Suppressor macrophage (primary cell): ENCODE measurements around the gene KCNIP3.
"Not testable (repeated sequence)": the region's sequence is repeated elsewhere in the genome, so short reads cannot be mapped to it uniquely, and the experiment has no call there.

ENCODE experiments used
- DNase-seq, 4 experiments: peaks; one replicate each; pipeline ENCODE4 v3.0.0-alpha.2; 2020 to 2022

The KCNIP3 gene

DNA sequence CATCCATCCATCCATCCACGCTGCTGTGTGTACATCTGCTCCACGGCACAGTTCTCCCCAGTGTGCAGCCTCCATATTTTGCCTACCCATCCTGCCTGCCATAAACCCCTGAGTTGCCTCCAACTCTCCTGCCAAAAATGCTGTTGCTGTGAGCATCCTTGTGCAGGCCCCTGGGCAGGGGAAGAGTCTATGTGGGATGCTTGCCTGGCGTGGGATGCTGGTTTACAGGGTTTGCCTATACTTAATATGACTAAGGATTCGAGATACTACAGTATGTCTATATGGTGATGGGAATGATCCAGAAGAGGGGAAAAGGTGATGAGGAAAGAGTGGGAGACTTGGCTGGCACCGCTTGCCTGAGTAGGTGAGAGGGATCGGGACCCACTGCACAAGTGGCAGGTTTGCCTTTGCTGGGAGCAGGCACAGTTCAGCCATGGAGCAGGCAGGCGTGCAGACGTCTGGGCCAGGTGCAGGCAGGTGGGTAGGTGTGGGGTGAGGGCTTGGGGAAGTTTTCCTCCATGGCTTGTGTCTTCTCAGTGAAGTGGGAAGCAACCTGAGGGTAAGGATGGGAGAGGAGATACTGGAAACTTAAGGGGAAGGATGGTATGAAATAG, 75.2 kb downstream of the KCNIP3 start:
- no peak for DNase-seq

DNA sequence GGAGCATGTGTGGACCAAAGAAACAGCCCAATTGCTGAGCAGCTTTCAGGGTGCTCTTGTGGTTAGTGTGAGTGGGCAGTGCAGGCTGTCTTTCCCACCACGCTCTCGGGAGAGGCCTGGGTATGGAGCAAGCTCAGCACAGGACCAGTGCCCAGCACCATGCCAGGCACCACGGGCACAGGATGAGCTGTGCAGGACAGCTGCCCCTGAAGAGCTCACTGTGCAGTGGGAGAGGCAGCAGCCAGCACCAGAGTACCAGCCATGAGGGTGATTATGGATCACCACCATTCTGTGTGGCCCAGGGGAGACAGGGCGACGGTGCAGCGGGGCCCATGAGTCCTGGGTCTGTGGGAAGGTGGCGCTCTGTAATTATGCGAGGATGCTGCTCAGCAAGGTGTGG, 75.7 kb downstream of the KCNIP3 start:
- DNase-seq = no peak

DNA sequence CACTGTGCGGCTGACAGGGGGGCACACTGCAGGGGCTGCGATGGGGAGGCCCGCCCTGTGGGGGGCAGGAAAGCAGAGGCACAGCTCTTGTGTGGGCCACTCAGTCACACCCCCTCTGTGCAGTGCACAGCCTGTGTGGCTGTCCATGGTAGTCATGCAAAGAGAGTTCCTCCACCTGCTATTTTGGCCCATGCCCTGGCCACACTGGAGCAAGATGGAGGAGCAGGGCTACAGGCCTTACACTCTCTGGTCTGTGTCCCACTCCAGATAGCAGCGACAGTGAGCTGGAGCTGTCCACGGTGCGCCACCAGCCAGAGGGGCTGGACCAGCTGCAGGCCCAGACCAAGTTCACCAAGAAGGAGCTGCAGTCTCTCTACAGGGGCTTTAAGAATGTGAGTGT, 76.9 kb downstream of the KCNIP3 start:
- no peak for DNase-seq

DNA sequence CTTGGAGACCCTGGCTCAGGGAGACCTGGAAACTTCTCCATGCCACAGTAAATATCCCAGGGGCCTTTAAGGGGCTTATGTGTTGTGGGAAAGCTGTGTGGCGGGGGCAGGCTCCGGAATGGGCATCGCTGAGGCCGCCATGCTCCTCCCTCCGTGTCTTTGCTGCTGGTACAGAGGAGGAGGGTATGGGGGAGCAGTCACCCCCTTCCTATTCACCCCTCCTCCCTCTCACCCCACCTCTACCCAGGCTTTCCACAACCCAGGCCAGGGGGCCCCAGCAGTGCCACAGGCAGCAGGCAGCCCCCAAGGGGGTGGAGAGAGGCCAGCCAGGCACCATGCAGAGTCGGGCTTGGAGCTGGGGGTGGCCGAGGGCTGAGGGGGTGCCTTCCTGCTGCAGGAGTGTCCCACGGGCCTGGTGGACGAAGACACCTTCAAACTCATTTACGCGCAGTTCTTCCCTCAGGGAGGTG, 77.3 kb downstream of the KCNIP3 start:
- DNase-seq = no peak

DNA sequence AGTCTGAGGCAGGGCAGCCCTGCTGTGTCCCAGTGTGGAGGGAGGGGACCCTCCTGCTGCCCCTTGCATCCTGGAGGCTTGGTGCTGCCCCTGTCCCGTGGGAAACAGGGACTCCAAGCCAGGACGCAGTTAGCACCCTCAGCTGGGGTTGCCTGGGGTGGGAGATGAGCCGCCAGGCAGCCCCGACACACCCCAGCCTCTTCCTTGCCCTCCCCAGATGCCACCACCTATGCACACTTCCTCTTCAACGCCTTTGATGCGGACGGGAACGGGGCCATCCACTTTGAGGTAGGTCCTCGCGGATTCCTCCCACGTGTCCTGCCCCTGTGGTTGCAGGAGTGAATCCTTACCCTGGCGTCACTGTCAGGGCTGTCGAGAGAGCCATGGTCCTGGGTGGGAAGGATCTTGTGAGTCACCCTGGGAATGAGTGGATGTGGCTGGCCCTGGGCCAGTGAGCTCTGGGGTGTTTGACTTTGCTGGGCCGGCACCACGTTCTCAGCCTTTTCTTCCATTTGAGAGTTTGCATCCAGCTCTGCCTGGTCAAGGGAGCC, 77.8 kb downstream of the KCNIP3 start:
- no peak for DNase-seq

DNA sequence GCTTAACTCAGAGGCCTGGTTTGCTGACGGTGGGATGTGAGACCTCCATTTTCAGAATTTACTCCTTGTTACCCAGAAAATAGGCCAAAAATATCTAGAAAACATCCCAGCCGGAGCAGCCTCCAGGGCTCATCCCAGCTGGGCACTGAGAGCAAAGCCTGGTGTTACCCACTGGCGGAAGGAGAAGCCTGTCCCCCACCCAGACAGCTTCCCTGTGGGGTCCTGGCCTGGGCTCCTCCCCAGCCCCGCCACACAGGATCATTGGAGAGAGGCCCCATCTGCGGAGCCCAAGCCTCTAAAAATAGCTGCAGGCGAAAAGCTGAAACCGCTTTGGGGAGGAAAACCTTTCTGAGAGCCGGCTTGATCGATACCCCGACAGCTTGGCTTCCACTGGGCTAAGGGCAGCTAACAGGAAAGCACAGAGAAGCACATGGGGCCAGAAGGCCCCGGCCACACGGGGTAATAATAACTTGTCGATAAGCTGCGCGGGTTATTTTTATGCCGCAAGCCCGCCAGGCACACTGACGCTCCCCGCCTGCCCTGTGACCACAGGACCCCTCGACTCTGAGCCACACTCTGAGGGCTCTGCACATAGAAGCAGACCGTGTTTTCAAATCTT, 78.5 kb downstream of the KCNIP3 start:
- DNase-seq = no peak

DNA sequence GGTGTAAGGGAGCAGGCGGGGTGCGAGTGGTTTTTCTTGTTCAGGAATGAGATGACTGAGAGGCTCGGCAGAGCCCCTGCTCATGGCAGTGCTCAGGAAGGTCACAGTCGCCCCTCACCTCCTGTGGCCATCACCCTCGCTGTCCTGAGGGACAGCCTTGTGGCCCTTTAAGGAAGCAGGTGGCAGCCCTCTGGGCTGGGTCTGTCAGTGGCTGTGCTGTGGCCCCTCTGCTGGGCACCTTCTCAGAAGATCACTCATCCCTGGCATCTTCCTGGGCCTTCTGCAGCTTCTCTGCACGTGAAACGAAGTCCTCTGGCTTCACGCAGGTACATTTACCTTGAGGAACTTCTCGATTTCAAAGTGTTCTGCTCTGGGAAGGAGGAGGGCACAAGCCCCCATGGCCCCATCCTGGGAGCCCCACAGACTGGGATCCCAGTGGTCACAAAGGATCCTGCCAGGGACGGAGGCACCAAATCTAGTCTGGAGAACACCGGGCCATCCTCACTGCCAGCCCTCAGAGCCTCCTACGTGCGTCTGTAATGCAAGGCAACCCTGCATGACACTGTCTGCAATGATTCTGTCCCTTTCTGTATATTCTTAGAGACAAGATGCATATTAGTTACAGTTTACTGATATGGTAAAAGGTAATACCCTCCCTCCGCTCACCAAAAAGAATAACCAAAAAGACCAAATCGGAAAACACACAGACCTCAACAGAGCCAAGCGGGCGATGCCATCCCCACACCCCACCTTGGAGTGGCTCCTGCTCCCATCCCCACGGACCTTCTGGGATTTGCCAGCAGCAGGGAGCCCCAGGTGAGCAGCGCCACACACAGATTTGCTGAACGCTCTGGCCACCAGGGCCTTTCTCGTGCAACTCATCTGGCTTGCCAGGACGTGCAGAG, 79.4 kb downstream of the KCNIP3 start:
- DNase-seq = no peak

DNA sequence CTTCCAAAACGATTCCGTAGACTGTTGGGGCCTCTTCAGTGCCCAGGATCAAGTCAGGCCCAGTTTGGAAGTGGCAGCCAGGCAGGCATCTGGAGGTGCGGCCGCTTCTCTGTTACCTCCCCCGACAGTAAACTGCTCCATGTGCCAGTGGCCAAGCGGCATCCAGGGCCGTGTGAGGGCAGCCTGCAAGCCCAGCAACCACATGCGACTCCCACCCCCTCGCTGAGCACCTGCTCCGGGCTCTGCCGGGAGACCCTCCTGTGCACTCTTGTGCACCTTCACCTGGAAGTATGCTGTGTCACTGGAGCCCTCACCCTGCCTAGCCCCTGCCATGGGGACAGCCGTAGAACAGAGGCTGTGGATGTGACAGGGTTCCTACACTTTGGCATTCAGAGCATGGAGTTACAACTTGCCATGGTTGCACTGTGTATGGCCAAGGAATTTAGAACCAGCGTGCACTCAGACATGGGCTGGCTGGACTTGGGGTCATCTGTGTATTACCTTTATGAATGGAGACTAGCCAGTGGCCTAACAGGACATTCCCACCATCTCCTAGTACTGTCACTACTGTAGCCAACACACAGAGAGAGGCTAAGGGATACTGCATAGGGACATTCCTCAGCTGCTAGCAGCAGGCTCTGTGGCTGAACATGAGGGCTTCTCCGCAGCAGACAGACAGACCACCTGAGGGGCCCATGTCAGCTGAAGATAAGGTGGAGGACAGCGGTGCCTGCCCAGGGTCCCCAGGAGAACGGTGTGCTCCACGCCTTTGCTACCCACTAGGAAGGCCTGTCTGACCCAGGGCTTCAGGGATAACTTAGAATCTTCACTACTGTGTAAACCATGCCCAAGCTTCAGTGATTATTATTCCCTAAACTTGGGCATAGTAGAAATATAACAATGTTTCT, 80.3 kb downstream of the KCNIP3 start:
- DNase-seq = no peak

DNA sequence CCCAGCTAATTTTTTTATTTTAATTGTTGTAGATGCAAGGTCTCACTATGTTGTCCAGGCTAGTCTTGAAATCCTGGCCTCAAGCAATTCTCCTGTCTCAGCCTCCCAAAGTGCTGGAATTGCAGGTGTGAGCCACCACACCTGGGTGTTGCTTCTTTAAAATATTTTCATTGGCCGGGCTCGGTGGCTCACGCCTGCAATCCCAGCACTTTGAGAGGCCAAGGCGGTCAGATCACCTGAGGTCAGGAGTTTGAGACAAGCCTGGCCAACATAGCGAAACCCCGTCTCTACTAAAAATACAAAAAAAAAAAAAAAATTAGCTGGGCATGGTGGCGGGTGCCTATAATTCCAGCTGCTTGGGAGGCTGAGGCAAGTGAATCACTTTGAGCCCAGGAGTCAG, 81.1 kb downstream of the KCNIP3 start:
- not testable (repeated sequence) for DNase-seq

DNA sequence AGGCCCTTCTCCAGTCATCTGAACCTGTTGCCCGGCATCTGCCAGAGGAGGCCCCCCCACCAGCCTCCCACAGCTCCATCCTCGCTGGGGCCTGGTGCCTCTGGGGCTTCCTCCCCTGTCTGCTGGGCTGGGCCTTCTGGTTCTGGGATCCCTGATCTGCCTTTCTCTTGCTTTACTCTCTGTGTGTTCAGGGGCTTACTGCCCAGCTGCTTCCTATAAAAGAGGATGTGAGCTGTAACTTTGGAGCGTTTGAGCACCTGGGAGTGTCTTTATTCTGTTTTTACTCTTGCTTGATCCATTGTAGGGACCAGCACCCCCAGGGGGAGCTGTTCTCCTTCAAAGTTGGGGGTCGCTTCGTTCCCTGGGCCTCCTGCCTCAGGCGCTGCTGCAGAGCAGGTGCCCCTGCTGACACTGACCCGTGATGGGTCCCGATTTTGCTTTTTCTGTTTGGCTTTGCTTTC, 82.3 kb downstream of the KCNIP3 start:
- no peak for DNase-seq

DNA sequence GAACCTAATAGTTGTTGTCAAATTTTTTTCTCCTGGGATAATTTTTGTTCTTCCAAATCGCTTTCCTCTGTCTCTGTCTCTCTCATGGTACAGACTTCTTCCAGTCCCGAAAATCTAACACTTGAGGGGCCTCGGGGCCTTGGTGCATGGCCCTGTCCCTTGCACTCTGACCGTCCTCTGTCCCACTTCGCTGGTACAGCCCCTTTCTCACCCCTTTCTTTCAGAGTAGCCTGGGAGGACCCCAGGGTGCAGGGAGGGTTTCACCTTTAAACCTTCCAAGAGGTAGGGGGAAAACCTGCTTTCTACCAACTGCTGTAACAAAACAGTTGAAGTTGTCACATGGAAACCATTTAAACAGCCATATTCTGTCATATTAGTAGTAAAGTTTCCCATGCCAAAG, 83.1 kb downstream of the KCNIP3 start:
- no peak for DNase-seq

DNA sequence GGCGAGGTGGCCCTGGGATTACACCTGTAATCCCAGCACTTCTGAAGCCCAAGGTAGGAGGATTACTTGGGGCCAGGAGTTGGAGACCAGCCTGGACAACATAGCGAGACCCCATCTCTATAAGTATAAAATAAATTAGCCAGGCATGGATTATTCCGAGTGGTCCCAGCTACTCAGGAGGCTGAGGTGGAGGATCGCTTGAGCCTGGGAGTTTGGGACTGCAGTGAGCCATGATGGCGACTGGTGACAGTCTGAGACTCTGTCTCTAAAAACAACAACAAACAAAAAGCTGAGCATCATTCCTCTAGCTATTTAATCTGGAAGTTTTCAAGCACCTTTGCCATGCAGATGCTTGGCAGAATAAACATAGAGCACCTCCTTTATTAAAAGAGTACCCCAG, 83.6 kb downstream of the KCNIP3 start:
- DNase-seq = no peak

DNA sequence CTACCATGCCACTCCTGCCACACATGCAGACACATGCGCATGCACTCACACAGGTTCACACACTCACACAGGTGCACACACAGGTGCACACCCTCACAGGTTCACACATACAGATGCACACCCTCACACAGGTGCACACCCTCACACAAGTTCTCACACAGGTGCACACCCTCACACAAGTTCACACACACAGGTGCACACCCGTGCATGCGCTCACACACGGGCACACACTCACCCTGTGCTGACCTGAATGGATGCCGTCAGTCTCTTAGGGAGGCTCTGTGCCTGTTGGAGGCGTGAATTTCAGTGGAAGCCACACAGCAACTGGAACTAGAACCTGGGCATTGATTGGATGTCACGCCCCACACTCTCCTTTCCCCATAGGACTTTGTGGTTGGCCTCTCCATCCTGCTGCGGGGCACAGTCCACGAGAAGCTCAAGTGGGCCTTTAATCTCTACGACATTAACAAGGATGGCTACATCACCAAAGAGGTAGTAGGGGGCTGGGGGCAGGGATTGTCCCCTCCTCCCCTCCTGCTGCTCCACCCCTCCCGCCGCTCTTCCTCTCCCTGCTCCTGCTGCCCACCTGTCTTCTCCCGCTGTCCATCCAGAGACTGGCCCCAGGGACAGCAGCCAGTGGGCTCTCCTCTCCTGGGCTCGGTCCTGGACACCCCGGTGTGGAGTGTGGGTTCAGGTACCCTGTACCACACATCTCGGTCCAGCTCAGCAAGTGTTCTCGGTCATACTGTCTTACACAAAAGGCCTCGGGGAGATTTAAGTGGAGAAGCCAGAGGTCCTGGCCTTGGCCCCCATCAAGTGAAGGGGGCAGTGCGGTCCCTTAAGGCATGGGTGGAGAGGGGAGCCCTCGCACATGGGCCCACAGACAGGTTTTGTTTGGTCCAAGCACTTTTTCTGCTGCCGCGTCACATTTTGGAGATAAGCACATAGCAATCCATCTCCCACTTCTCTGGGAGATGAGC, 84.4 kb downstream of the KCNIP3 start:
- DNase-seq = no peak

DNA sequence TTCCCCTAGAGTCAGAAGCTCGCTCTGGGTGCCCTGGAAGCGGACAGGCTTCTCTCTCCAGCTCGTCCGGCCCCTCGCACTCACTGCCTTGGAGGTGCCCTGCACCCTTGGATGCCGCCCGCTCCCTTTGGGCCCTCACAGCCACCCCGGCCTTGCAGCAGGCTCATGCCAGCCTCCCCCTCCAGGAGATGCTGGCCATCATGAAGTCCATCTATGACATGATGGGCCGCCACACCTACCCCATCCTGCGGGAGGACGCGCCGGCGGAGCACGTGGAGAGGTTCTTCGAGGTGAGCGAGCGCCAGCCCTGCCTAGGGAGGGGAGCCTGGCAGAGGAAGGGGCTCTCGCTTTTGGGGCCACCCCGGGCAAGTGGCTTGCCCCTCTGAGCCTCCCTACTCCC, 85.0 kb downstream of the KCNIP3 start:
- no peak for DNase-seq

DNA sequence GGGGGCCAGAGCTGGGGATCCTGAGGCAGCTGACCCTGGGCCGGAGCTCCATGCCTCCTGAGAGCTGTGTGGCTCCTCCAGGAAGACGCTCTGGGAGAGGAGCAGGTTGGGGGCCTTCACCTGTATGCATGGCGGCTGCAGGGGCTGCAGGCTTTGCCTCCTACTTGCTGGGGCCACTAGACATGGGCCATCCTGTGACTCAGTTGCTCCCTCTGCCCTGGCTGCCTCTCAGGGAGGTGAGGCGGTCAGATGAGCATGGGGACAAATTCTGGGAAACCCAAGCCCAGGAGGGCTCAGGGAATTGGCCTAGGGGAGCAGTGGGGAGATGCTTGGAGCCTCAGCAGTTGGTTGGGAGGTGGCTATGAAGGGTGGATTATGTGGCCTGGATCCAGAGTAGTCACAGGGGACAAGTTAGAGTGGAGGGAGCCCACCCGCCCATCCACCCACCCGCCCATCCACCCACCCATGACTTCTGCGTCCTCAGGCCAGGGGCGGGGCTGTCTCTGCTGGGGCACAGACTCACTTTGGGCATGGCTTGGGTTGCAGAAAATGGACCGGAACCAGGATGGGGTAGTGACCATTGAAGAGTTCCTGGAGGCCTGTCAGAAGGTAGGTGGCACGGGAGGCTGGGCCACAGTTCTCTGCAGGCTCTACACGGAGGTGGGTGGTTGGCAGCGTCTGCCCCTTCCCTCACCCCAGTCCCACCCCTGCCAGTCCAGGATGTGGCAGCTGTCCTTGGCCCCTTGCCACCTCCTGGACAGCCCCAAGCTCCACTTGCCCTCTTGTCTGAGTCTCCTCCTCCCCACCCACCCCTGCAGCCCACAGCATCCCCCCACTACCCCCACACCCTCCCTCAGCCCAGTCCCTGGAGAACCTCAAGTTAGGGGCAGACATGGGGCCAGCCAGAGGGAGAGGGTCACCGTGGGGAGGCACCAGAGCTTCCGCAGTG, 85.8 kb downstream of the KCNIP3 start:
- DNase-seq = no peak

DNA sequence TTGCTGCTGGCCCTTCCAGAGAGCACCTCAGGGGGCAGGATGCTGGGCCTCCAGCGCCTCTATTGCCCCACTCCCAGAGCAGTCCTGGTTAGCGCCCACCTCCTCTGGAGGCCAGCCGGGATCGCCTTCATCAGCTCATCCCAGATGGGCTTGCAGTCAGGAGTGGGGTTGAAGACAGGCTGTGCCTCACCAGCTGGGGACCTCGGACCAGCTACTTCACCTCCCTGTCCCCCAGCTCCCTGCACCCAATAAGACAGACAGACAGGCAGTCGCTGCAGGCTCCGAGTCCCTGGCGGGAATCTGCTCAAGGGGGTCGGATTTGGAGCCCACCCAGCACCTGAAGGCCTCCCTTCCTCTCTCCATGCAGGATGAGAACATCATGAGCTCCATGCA, 86.5 kb downstream of the KCNIP3 start:
- DNase-seq = no peak

DNA sequence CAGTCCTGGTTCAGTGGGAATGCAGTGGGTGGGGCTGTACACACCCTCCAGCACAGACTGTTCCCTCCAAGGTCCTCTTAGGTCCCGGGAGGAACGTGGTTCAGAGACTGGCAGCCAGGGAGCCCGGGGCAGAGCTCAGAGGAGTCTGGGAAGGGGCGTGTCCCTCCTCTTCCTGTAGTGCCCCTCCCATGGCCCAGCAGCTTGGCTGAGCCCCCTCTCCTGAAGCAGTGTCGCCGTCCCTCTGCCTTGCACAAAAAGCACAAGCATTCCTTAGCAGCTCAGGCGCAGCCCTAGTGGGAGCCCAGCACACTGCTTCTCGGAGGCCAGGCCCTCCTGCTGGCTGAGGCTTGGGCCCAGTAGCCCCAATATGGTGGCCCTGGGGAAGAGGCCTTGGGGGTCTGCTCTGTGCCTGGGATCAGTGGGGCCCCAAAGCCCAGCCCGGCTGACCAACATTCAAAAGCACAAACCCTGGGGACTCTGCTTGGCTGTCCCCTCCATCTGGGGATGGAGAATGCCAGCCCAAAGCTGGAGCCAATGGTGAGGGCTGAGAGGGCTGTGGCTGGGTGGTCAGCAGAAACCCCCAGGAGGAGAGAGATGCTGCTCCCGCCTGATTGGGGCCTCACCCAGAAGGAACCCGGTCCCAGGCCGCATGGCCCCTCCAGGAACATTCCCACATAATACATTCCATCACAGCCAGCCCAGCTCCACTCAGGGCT, 87.9 kb downstream of the KCNIP3 start:
- no peak for DNase-seq

DNA sequence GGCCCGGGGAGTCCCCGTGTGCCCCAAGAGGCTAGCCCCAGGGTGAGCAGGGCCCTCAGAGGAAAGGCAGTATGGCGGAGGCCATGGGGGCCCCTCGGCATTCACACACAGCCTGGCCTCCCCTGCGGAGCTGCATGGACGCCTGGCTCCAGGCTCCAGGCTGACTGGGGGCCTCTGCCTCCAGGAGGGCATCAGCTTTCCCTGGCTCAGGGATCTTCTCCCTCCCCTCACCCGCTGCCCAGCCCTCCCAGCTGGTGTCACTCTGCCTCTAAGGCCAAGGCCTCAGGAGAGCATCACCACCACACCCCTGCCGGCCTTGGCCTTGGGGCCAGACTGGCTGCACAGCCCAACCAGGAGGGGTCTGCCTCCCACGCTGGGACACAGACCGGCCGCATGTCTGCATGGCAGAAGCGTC, 88.4 kb downstream of the KCNIP3 start:
- no peak for DNase-seq

DNA sequence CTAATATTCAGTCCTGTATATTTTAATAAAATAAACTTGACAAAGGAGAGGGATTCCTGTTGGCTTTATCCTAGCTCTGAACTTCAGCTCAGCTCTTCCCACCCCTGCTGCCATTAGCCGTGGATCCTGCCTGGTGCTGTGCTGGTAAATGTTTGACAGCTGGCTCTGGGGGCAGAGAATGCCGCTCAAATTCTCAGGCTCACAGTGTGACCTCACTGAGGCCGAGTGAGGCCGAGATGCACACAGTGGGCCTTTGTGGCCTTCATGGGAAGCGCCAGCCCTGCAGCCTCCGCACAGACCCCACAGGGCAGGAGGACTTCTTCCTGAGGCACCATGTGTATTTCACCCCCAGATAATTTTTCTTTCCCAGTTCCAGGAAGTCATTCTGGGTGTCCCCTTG, 88.9 kb downstream of the KCNIP3 start:
- no peak for DNase-seq
